A549 (cell line): ENCODE results near the gene PDLIM3. TPM values are rescaled to one million over a fixed set of nuclear protein-coding genes. Genes with fewer than 3 reads are reported as not detected.

Experiments used
- ATAC-seq, 2 experiments: fragments of 200-7000 bp in 1 of 2; fragments of >200 bp in 1 of 2; cut with Nextera tagmentation in 1 of 2; cut with Tn5 transposase in 1 of 2; 3 replicates each; pipeline versions ENCODE4 v1.8.0 to v1.9.1; 2018 to 2020; ENCODE audit warnings: mild to moderate bottlenecking in 1 of 2, moderate library complexity in 1 of 2
- CTCF ChIA-PET: fragments of 300-600 bp; sonication (Branson Sonifier 250); formaldehyde crosslinking; extraction: SDS; loops from one replicate; lab custom pipeline; 2021; ENCODE audit warnings: antibody characterized with exemption, inconsistent platforms; lab: Yijun Ruan, JAX
- POLR2A ChIA-PET: fragments of 350-600 bp; formaldehyde crosslinking; extraction: SDS; loops from one replicate; lab custom pipeline; 2021; ENCODE audit warnings: antibody characterized with exemption, inconsistent platforms; lab: Yijun Ruan, JAX
- DNase-seq, 2 experiments: peaks; one replicate each; pipeline versions ENCODE4 v3.0.0 to v3.0.0-alpha.2; 2011 to 2016; ENCODE audit warnings: low read depth in 1 of 2, low spot score in 1 of 2
- FAIRE-seq: peaks from 2 replicates; lab custom pipeline; 2011; peaks lifted over from hg19 to GRCh38; lab: Jason Lieb, UNC
- H3K27ac ChIP-seq, 2 experiments: fragments of >200 bp; sonication (Bioruptor Twin); formaldehyde crosslinking; 3 replicates each; pipeline ENCODE4 v1.5.1; 2016 to 2017
- H3K4me1 ChIP-seq: fragments of >200 bp; sonication (Bioruptor Twin); formaldehyde crosslinking; 3 replicates; pipeline ENCODE4 v1.6.1; 2016
- H3K4me2 ChIP-seq: fragments of >200 bp; sonication (Bioruptor Twin); formaldehyde crosslinking; 3 replicates; pipeline ENCODE4 v1.6.1; 2016
- H3K4me3 ChIP-seq: fragments of >200 bp; sonication (Bioruptor Twin); formaldehyde crosslinking; 3 replicates; pipeline ENCODE4 v1.5.1; 2016
- H3K9me3 ChIP-seq: fragments of >200 bp; sonication (Bioruptor Twin); formaldehyde crosslinking; 3 replicates; pipeline ENCODE4 v1.6.1; 2016
- CEBPB ChIP-seq, 2 experiments: fragments of >200 bp in 1 of 2; sonication (Bioruptor Twin) in 1 of 2; formaldehyde crosslinking in 1 of 2; IDR thresholded peaks; 2 replicates each; pipeline ENCODE4 v1.6.1; 2012 to 2016
- CHD2 ChIP-seq: fragments of 150-350 bp; IDR thresholded peaks from 2 replicates; pipeline ENCODE4 v1.6.1; 2014; ENCODE audit warnings: low read length; ENCODE audit not compliant: partially characterized antibody
- CTCF ChIP-seq: fragments of >200 bp; sonication (Bioruptor Twin); formaldehyde crosslinking; IDR thresholded peaks from 3 replicates; pipeline ENCODE4 v1.5.1; 2016
- EHMT2 ChIP-seq: fragments of 200-600 bp; sonication (generic); IDR thresholded peaks from 2 replicates; pipeline ENCODE4 v1.6.1; 2016; ENCODE audit warnings: antibody characterized with exemption, low read depth, mild to moderate bottlenecking, moderate library complexity
- ELK1 ChIP-seq: fragments of 150-350 bp; IDR thresholded peaks from 2 replicates; pipeline ENCODE4 v1.6.1; 2014; ENCODE audit warnings: low read depth, mild to moderate bottlenecking, low read length
- ESRRA ChIP-seq: fragments of 150-350 bp; IDR thresholded peaks from 2 replicates; pipeline ENCODE4 v1.6.1; 2014; ENCODE audit warnings: mild to moderate bottlenecking, low read length, borderline replicate concordance
- FOSB ChIP-seq: fragments of 250-450 bp; sonication (Bioruptor Pico); IDR thresholded peaks from 2 replicates; pipeline ENCODE4 v1.5.0; 2020; ENCODE audit warnings: mild to moderate bottlenecking, moderate library complexity
- GATA3 ChIP-seq: IDR thresholded peaks from 2 replicates; pipeline ENCODE4 v1.6.1; 2012; ENCODE audit warnings: borderline replicate concordance
- HDAC2 ChIP-seq: fragments of 200-600 bp; sonication (generic); IDR thresholded peaks from 2 replicates; pipeline ENCODE4 v1.6.1; 2016
- HES2 ChIP-seq: fragments of >200 bp; sonication (Bioruptor Twin); formaldehyde crosslinking; IDR thresholded peaks from 2 replicates; pipeline ENCODE4 v1.6.1; 2016
- KDM1A ChIP-seq: fragments of 200-600 bp; sonication (generic); IDR thresholded peaks from 2 replicates; pipeline ENCODE4 v1.6.1; 2016; ENCODE audit warnings: low read depth, mild to moderate bottlenecking
- KDM5A ChIP-seq: fragments of 200-600 bp; sonication (generic); IDR thresholded peaks from 2 replicates; pipeline ENCODE4 v1.6.1; 2016; ENCODE audit warnings: antibody characterized with exemption, mild to moderate bottlenecking
- MAX ChIP-seq: IDR thresholded peaks from 2 replicates; pipeline ENCODE4 v1.6.1; 2012
- MAZ ChIP-seq: fragments of 150-350 bp; IDR thresholded peaks from 2 replicates; pipeline ENCODE4 v1.6.1; 2014; ENCODE audit warnings: antibody characterized with exemption, low read depth, low read length, borderline replicate concordance
- NFE2L2 ChIP-seq: fragments of 150-350 bp; conservative IDR thresholded peaks from 2 replicates; pipeline ENCODE4 v1.6.1; 2014; ENCODE audit warnings: low read length
- NPAS2 ChIP-seq: fragments of 250-450 bp; sonication (Bioruptor Pico); IDR thresholded peaks from 2 replicates; pipeline ENCODE4 v1.8.0; 2022; ENCODE audit warnings: mild to moderate bottlenecking, moderate library complexity, borderline replicate concordance
- NR3C1 ChIP-seq: fragments of >200 bp; sonication (Bioruptor Twin); formaldehyde crosslinking; IDR thresholded peaks from 3 replicates; pipeline ENCODE4 v1.6.1; 2017
- PHF8 ChIP-seq: fragments of 200-600 bp; sonication (generic); IDR thresholded peaks from 2 replicates; pipeline ENCODE4 v1.6.1; 2016; ENCODE audit warnings: low read depth, mild to moderate bottlenecking, antibody characterized with exemption, moderate library complexity, borderline replicate concordance
- POLR2AphosphoS2 ChIP-seq: conservative IDR thresholded peaks from 2 replicates; pipeline ENCODE4 v1.6.1; 2012; ENCODE audit warnings: low read length, improper control_type of control experiment, inconsistent platforms
- RAD21 ChIP-seq, 2 experiments: fragments of >200 bp in 1 of 2; sonication (Bioruptor Twin) in 1 of 2; formaldehyde crosslinking in 1 of 2; IDR thresholded peaks in 1 of 2; conservative IDR thresholded peaks in 1 of 2; 2 replicates in 1 of 2; 3 replicates in 1 of 2; pipeline ENCODE4 v1.6.1; 2012 to 2018; ENCODE audit warnings: inconsistent platforms in 1 of 2
- RFX5 ChIP-seq: fragments of 450-650 bp; IDR thresholded peaks from 2 replicates; pipeline ENCODE4 v1.7.1; 2014; ENCODE audit warnings: antibody characterized with exemption, mild to moderate bottlenecking, moderate library complexity
- SMC3 ChIP-seq: fragments of >200 bp; sonication (Bioruptor Twin); formaldehyde crosslinking; IDR thresholded peaks from 3 replicates; pipeline ENCODE4 v1.6.1; 2018; ENCODE audit warnings: inconsistent platforms
- TFCP2L1 ChIP-seq: fragments of 250-450 bp; sonication (Bioruptor Pico); IDR thresholded peaks from 2 replicates; pipeline ENCODE4 v1.5.0; 2021; ENCODE audit warnings: mild to moderate bottlenecking
- ZFP36 ChIP-seq: fragments of 450-650 bp; IDR thresholded peaks from 2 replicates; pipeline ENCODE4 v1.6.1; 2014; ENCODE audit warnings: borderline replicate concordance; ENCODE audit not compliant: partially characterized antibody
- whole genome bisulfite sequencing: methylation state at CpG from one replicate; pipeline ENCODE4 v1.1.6; 2017; ENCODE audit errors: missing lambda C conversion rate; 5-methylcytosine and 5-hydroxymethylcytosine counted together
- polyA plus RNA-seq, 4 experiments: library from polyadenylated mRNA; depleted of rRNA in 3 of 4; stranded (reverse); fragments of >200 nt; fragmentation: RNase III in 1 of 4; extraction: RNeasy Plus Mini Kit Qiagen cat#74134 plus additional on column Dnase treatment in 1 of 4; gene quantifications; 2 replicates in 3 of 4; 3 replicates in 1 of 4; pipeline ENCODE4 v1.2.3, GENCODE V29; 2011 to 2017
- TF ChIP-seq, protein P1 (sequence below): IDR thresholded peaks from 2 replicates; pipeline ENCODE4 v1.6.1; 2012; ENCODE audit warnings: low read depth, borderline replicate concordance
- TF ChIP-seq, protein P2 (sequence below): fragments of 200-600 bp; sonication (generic); IDR thresholded peaks from 2 replicates; pipeline ENCODE4 v1.6.1; 2016; ENCODE audit warnings: antibody characterized with exemption, mild to moderate bottlenecking, moderate library complexity

PDLIM3 gene
- polyA plus RNA-seq, 2 of the 4 experiments (the other 2 are of a cell fraction), result 0.18 to 0.37 TPM

DNA sequence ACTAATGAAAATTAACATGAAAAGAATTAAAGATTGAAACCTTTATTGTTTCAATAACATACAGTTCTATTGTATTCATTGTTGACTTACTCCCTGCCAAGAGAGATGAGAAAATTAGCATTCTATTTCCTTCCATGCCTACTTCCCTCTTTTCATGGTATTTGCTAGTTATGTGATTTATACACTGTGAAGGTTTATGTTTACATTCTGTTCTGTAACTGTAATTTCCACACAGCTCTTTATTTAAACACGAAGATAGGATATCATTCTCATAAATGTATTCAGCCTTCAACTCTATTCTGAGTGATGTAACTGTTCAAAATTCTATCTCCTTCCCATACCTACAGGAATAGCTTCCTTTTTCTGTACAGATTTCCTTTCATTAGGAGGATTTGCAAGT lies 70.4 kb downstream of the PDLIM3 start:
- no peaks in the 10 kb centered on the region for H3K4me1 ChIP-seq
- 3% methylated on average over 1 of the region's 1 CpG for WGBS
- no peaks in the 10 kb centered on the region for H3K9me3 ChIP-seq
- DNase-seq, result no peak
- ChIA-PET CTCF (no interaction called here), POLR2A (interaction anchor here (0.6 kb wide), 1 partner anchor 927 kb away, joined by 3 read pairs; no protein-coding TSS in a partner anchor)
- H3K27ac ChIP-seq, result no peak overlapping the region
- H3K4me3 ChIP-seq, result no peak overlapping the region
- TF ChIP-seq CEBPB (IDR thresholded peaks at IDR 0.05), result no peak
- TF ChIP-seq GATA3, result no peak
- TF ChIP-seq RFX5, result no peak
- no peak for TF ChIP-seq HES2
- TF ChIP-seq MAX, result no peak
- no peak for TF ChIP-seq FOSB
- TF ChIP-seq, protein P1, sequence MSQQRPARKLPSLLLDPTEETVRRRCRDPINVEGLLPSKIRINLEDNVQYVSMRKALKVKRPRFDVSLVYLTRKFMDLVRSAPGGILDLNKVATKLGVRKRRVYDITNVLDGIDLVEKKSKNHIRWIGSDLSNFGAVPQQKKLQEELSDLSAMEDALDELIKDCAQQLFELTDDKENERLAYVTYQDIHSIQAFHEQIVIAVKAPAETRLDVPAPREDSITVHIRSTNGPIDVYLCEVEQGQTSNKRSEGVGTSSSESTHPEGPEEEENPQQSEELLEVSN, result no peak
- TF ChIP-seq KDM5A, result no peak
- TF ChIP-seq ELK1, result no peak
- TF ChIP-seq ZFP36, result no peak
- TF ChIP-seq EHMT2, result no peak
- TF ChIP-seq HDAC2, result no peak
- no peak for FAIRE-seq
- no peak overlapping the region for H3K4me2 ChIP-seq
- no peak for ATAC-seq

DNA sequence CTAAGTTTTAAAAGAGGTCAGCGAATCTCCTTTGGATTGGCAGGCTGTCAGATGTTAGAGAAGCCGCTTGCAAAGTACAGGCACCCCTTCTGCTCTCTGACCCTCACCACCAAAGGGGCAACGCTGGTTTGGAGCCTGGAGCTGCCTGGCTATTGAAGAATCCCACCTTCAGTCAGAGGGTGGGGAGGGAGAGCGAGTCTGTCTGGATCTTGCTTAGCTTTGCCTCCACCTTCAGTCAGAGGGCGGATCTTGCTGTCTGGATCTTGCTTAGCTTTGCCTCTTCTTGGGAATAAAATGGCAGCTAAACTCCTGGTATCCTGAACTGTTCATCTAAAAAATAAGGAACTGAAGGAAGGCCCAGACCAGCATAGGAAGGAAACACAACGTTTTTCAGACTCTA lies 71.1 kb downstream of the PDLIM3 start:
- H3K4me3 ChIP-seq, result no peak overlapping the region
- TF ChIP-seq MAZ, result no peak
- TF ChIP-seq, protein P2, sequence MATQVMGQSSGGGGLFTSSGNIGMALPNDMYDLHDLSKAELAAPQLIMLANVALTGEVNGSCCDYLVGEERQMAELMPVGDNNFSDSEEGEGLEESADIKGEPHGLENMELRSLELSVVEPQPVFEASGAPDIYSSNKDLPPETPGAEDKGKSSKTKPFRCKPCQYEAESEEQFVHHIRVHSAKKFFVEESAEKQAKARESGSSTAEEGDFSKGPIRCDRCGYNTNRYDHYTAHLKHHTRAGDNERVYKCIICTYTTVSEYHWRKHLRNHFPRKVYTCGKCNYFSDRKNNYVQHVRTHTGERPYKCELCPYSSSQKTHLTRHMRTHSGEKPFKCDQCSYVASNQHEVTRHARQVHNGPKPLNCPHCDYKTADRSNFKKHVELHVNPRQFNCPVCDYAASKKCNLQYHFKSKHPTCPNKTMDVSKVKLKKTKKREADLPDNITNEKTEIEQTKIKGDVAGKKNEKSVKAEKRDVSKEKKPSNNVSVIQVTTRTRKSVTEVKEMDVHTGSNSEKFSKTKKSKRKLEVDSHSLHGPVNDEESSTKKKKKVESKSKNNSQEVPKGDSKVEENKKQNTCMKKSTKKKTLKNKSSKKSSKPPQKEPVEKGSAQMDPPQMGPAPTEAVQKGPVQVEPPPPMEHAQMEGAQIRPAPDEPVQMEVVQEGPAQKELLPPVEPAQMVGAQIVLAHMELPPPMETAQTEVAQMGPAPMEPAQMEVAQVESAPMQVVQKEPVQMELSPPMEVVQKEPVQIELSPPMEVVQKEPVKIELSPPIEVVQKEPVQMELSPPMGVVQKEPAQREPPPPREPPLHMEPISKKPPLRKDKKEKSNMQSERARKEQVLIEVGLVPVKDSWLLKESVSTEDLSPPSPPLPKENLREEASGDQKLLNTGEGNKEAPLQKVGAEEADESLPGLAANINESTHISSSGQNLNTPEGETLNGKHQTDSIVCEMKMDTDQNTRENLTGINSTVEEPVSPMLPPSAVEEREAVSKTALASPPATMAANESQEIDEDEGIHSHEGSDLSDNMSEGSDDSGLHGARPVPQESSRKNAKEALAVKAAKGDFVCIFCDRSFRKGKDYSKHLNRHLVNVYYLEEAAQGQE, result no peak
- no peak for TF ChIP-seq NPAS2 (CRISPR knock-in tag)
- TF ChIP-seq MAX, result no peak
- TF ChIP-seq SMC3, result no peak
- no peak for TF ChIP-seq FOSB
- TF ChIP-seq NFE2L2, result no peak
- TF ChIP-seq ESRRA, result no peak
- TF ChIP-seq NR3C1, result no peak
- TF ChIP-seq TFCP2L1 (CRISPR knock-in tag), result no peak
- no peak for TF ChIP-seq RAD21 (conservative IDR thresholded peaks at IDR 0.05 in 1 of 2, IDR thresholded peaks at IDR 0.05 in 1 of 2)
- TF ChIP-seq CHD2, result no peak
- TF ChIP-seq PHF8, result no peak
- no peak for TF ChIP-seq CTCF
- TF ChIP-seq KDM1A, result no peak
- no peak for TF ChIP-seq POLR2AphosphoS2
- TF ChIP-seq RFX5, result no peak
- TF ChIP-seq HDAC2, result no peak
- POLR2A ChIA-PET, result no interaction called here
- ATAC-seq (no peak), DNase-seq (no peak), FAIRE-seq (no peak)
- CTCF ChIA-PET, result interaction anchor here (0.7 kb wide), 1 partner anchor 10 kb away, joined by 3 read pairs; no protein-coding TSS in a partner anchor
- H3K9me3 ChIP-seq, result no peaks in the 10 kb centered on the region
- no peak overlapping the region for H3K4me2 ChIP-seq
- 15% methylated on average over 6 of the region's 6 CpGs for WGBS
- no peaks in the 10 kb centered on the region for H3K4me1 ChIP-seq
- H3K27ac ChIP-seq, result no peak overlapping the region
